Esophagus (tissue), 2 donors: ENCODE data around the gene MBD3L2. TPM values are rescaled to one million over a fixed set of nuclear protein-coding genes. Genes with fewer than 3 reads are reported as not detected.
A peak's percentile ranks its signal among the peaks of the same experiment; 100 is the strongest.

Experiments used
- H3K27ac ChIP-seq, 2 donors: one replicate each; pipeline ENCODE4 v1.5.1; 2013; ENCODE audit warnings: low read depth in 2 of 2, mild to moderate bottlenecking in 2 of 2, inconsistent platforms in 1 of 2, low read length in 1 of 2, moderate library complexity in 1 of 2
- H3K27me3 ChIP-seq, 2 donors: one replicate each; pipeline ENCODE4 v1.6.1; 2013; ENCODE audit warnings: low read length in 2 of 2, control low read depth in 1 of 2, mild to moderate bottlenecking in 1 of 2; ENCODE audit not compliant: insufficient read depth in 2 of 2, control insufficient read depth in 1 of 2
- H3K36me3 ChIP-seq, 2 donors: one replicate each; pipeline ENCODE4 v1.6.1; 2013; ENCODE audit warnings: low read length in 1 of 2; ENCODE audit not compliant: control insufficient read depth in 2 of 2, insufficient read depth in 2 of 2
- H3K4me1 ChIP-seq, 2 donors: one replicate each; pipeline ENCODE4 v1.6.1; 2013; ENCODE audit warnings: low read length in 1 of 2; ENCODE audit not compliant: control insufficient read depth in 2 of 2, insufficient read depth in 2 of 2
- H3K4me3 ChIP-seq, 2 donors: one replicate each; pipeline ENCODE4 v1.5.1; 2013; ENCODE audit warnings: low read length in 2 of 2, mild to moderate bottlenecking in 2 of 2, low read depth in 1 of 2, moderate library complexity in 1 of 2
- H3K9me3 ChIP-seq, 2 donors: one replicate each; pipeline ENCODE4 v1.6.1; 2013; ENCODE audit warnings: mild to moderate bottlenecking in 2 of 2, low read depth in 1 of 2, low read length in 1 of 2, moderate library complexity in 1 of 2; ENCODE audit not compliant: control insufficient read depth in 2 of 2, insufficient read depth in 1 of 2
- WGBS, 2 donors: extraction: QIAGEN DNeasy Blood & Tissue Kit; methylation state at CpG; one replicate each; pipeline ENCODE4 v1.1.7; 2013; 5-methylcytosine and 5-hydroxymethylcytosine counted together
- polyA plus RNA-seq, 2 donors: library from polyadenylated mRNA; stranded (reverse); fragments of 200-250 nt; gene quantifications; one replicate each; pipeline ENCODE4 v1.2.3, GENCODE V29; 2013
- donor health status: healthy with polysubstance abuse.
- donor health status: Bipolar disorder and iron deficiency.

Gene MBD3L2
- polyA plus RNA-seq, 2 donors = not detected

- H3K27ac ChIP-seq = peak overlapping the region; percentile 93 to 98
- no peaks in the 10 kb centered on the region for H3K36me3 ChIP-seq
- peaks cover 0 to 3% of the 10 kb centered on the region in 2 donors for H3K9me3 ChIP-seq
- no peaks in the 10 kb centered on the region for H3K4me1 ChIP-seq
- peak overlapping the region; percentile 63 to 69 for H3K4me3 ChIP-seq
- H3K27me3 ChIP-seq = no peaks in the 10 kb centered on the region
- 15% methylated on average over 9 of the region's 9 CpGs for WGBS, 2 donors
Observed at GRCh38 chr19:7099597-7099921, 50.4 kb downstream of the MBD3L2 start.

Other genes with a start within 250 kb of the MBD3L2 start
- gene ADGRE1, start 161.7 kb upstream of the MBD3L2 start, polyA plus RNA-seq = under 1 TPM in 1 of 2 donors, not detected in 1; 0.06 TPM
- not detected for gene MBD3L2B, start 27.9 kb upstream of the MBD3L2 start, polyA plus RNA-seq
- not detected for gene MBD3L5, start 18.7 kb upstream of the MBD3L2 start, polyA plus RNA-seq
- not detected for gene MBD3L4, start 9.1 kb upstream of the MBD3L2 start, polyA plus RNA-seq
- not detected for gene MBD3L3, start 9.4 kb downstream of the MBD3L2 start, polyA plus RNA-seq
- gene ZNF557, start 20.4 kb downstream of the MBD3L2 start, polyA plus RNA-seq = 1 to 10 TPM; 1.7 to 2.4 TPM
- gene INSR, start 245.1 kb downstream of the MBD3L2 start, polyA plus RNA-seq = 1 to 10 TPM; 2.2 to 3.3 TPM